MM.1S (cell line): ENCODE results near the gene DDHD1.

ENCODE experiments used
- DNase-seq: peaks from one replicate; pipeline ENCODE4 v3.0.0-alpha.2; 2015
- H2AFZ ChIP-seq: fragments of 300-600 bp; sonication (generic); 2 replicates; pipeline ENCODE4 v1.6.0; 2016; ENCODE audit warnings: antibody characterized with exemption, low read length
- H3F3A ChIP-seq: fragments of 300-600 bp; sonication (generic); 2 replicates; pipeline ENCODE4 v1.6.1; 2016; ENCODE audit warnings: mild to moderate bottlenecking, antibody characterized with exemption, low read length, moderate library complexity, mixed read lengths; ENCODE audit not compliant: insufficient read depth
- H3K27ac ChIP-seq: fragments of 300-600 bp; sonication (generic); 2 replicates; pipeline ENCODE4 v1.5.1; 2016; ENCODE audit warnings: mild to moderate bottlenecking, low read length
- H3K27me3 ChIP-seq: fragments of 300-600 bp; sonication (generic); replicated peaks from 2 replicates; pipeline ENCODE4 v1.6.0; 2016; ENCODE audit warnings: low read length; ENCODE audit not compliant: insufficient read depth
- H3K36me3 ChIP-seq: fragments of 300-600 bp; sonication (generic); replicated peaks from 2 replicates; pipeline ENCODE4 v1.6.1; 2016; ENCODE audit warnings: mild to moderate bottlenecking, low read length, mixed read lengths; ENCODE audit not compliant: insufficient read depth
- H3K4me1 ChIP-seq: fragments of 300-600 bp; sonication (generic); 2 replicates; pipeline ENCODE4 v1.6.1; 2016; ENCODE audit warnings: low read length, mixed read lengths
- H3K4me2 ChIP-seq: fragments of 300-600 bp; sonication (generic); 2 replicates; pipeline ENCODE4 v1.6.0; 2016; ENCODE audit warnings: low read depth, low read length
- H3K4me3 ChIP-seq: fragments of 300-600 bp; sonication (generic); 2 replicates; pipeline ENCODE4 v1.5.1; 2016; ENCODE audit warnings: low read length, mixed read lengths
- H3K79me2 ChIP-seq: fragments of 300-600 bp; sonication (generic); 2 replicates; pipeline ENCODE4 v1.6.1; 2016; ENCODE audit warnings: mixed run types, low read length, mixed read lengths
- H3K9ac ChIP-seq: fragments of 300-600 bp; sonication (generic); 2 replicates; pipeline ENCODE4 v1.6.1; 2016; ENCODE audit warnings: low read length, mixed read lengths
- H3K9me2 ChIP-seq: fragments of 300-600 bp; sonication (generic); replicated peaks from 2 replicates; pipeline ENCODE4 v1.6.1; 2016; ENCODE audit warnings: mild to moderate bottlenecking, low read length, mixed read lengths; ENCODE audit not compliant: insufficient read depth
- H3K9me3 ChIP-seq: fragments of 300-600 bp; sonication (generic); replicated peaks from 2 replicates; pipeline ENCODE4 v1.6.1; 2016; ENCODE audit warnings: mild to moderate bottlenecking, low read length, mixed read lengths; ENCODE audit not compliant: insufficient read depth
- H4K20me1 ChIP-seq: fragments of 300-600 bp; sonication (generic); 2 replicates; pipeline ENCODE4 v1.6.1; 2016; ENCODE audit warnings: mild to moderate bottlenecking, low read length, moderate library complexity, mixed read lengths; ENCODE audit not compliant: insufficient read depth
- EZH2 ChIP-seq: fragments of 300-600 bp; sonication (generic); optimal IDR thresholded peaks from 2 replicates; pipeline ENCODE3; 2017; ENCODE audit warnings: low read depth, mild to moderate bottlenecking, antibody characterized with exemption, low read length, mixed read lengths
- EZH2phosphoT487 ChIP-seq: fragments of 300-600 bp; sonication (generic); IDR thresholded peaks from 2 replicates; pipeline ENCODE4 v1.6.1; 2018; ENCODE audit warnings: antibody characterized with exemption, low read length
- TF ChIP-seq, protein P1 (sequence below): fragments of 300-600 bp; sonication (generic); IDR thresholded peaks from 2 replicates; pipeline ENCODE4 v1.5.1; 2016; ENCODE audit warnings: antibody characterized with exemption, low read length, mixed read lengths

DDHD1 gene

DNA sequence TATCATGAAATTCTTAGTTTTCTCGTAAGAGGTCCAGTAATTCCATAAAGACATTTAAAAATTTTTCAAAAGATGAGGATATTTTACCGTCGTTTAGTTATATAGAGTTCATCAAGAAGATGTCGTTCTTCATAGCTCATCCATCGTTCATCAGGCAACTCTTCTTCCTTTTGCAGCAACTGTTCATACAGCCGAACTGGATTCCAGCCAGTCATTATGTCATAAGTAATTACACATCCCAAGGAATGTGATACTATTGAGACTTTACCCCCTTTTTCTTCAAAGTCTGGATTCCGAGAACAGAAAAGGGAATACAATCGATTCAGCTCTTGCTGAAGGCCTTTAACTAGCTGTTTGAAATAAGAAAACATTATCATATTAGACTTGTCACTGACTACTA is 90.3 kb downstream of the DDHD1 start:
- DNase-seq = no peak
- no peaks in the 10 kb centered on the region for H3K79me2 ChIP-seq
- H2AFZ ChIP-seq = no peak overlapping the region
- no peaks in the 10 kb centered on the region for H3K9me2 ChIP-seq
- no peaks in the 10 kb centered on the region for H3F3A ChIP-seq
- H3K27ac ChIP-seq = no peak overlapping the region
- no peak overlapping the region for H3K4me3 ChIP-seq
- H4K20me1 ChIP-seq = no peaks in the 10 kb centered on the region
- no peak overlapping the region for H3K9ac ChIP-seq
- H3K27me3 ChIP-seq = no peaks in the 10 kb centered on the region
- no peaks in the 10 kb centered on the region for H3K4me1 ChIP-seq
- no peak for TF ChIP-seq EZH2
- TF ChIP-seq EZH2phosphoT487 = no peak
- TF ChIP-seq, protein P1, sequence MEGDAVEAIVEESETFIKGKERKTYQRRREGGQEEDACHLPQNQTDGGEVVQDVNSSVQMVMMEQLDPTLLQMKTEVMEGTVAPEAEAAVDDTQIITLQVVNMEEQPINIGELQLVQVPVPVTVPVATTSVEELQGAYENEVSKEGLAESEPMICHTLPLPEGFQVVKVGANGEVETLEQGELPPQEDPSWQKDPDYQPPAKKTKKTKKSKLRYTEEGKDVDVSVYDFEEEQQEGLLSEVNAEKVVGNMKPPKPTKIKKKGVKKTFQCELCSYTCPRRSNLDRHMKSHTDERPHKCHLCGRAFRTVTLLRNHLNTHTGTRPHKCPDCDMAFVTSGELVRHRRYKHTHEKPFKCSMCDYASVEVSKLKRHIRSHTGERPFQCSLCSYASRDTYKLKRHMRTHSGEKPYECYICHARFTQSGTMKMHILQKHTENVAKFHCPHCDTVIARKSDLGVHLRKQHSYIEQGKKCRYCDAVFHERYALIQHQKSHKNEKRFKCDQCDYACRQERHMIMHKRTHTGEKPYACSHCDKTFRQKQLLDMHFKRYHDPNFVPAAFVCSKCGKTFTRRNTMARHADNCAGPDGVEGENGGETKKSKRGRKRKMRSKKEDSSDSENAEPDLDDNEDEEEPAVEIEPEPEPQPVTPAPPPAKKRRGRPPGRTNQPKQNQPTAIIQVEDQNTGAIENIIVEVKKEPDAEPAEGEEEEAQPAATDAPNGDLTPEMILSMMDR = no peak
- H3K4me2 ChIP-seq = no peak overlapping the region
- H3K9me3 ChIP-seq = no peaks in the 10 kb centered on the region
- H3K36me3 ChIP-seq = no peaks in the 10 kb centered on the region

DNA sequence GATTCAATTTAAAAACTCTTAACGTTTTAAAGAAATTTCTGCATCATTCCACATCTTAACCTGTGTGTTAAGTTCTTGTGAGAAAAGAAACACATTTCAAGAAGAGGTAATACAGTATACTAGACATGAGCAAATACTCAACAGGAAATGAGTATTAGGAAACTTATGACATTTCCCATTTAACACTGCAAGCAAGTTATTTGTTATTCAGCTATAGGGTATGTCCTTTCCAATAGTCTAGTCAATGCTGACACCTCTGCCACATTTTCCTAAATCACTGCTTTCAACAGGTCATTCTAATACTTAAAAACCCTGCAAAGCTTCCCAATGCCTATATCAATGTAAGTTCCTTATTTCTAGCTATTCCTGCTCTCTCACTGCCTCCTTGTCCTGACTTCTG is 93.1 kb downstream of the DDHD1 start:
- TF ChIP-seq EZH2phosphoT487 = no peak
- TF ChIP-seq, protein P1 = no peak
- no peak for TF ChIP-seq EZH2
- no peak overlapping the region for H2AFZ ChIP-seq
- no peaks in the 10 kb centered on the region for H3F3A ChIP-seq
- no peaks in the 10 kb centered on the region for H3K79me2 ChIP-seq
- no peaks in the 10 kb centered on the region for H3K9me2 ChIP-seq
- no peaks in the 10 kb centered on the region for H3K4me1 ChIP-seq
- H3K36me3 ChIP-seq = no peaks in the 10 kb centered on the region
- no peak overlapping the region for H3K4me3 ChIP-seq
- H3K9ac ChIP-seq = no peak overlapping the region
- H4K20me1 ChIP-seq = no peaks in the 10 kb centered on the region
- no peak for DNase-seq
- H3K27me3 ChIP-seq = no peaks in the 10 kb centered on the region
- no peak overlapping the region for H3K27ac ChIP-seq
- no peak overlapping the region for H3K4me2 ChIP-seq
- H3K9me3 ChIP-seq = no peaks in the 10 kb centered on the region

DNA sequence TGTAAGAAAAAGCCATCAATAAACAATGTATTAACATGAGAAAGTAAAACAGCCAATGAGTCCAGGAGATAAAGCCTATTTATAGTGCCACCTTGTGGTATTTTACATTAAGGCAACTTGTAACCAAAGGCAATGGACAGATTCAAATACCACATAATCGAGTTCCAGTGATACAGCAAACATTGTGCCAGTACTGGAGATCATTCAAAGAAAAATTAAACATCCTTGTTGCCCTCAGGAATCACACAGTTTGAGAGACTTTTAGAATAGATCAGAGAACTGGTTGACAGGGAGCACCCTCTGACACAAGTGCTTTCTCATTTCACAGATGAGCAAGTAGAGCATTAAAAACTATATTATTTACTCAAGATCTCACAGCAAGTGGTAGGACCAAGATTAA is 98.1 kb downstream of the DDHD1 start:
- Histone ChIP-seq H3K4me1 (no peaks in the 10 kb centered on the region), H3K79me2 (no peaks in the 10 kb centered on the region), H3K4me3 (no peak overlapping the region), H3K9me2 (no peaks in the 10 kb centered on the region), H3K27me3 (no peaks in the 10 kb centered on the region), H3K9ac (no peak overlapping the region), H2AFZ (no peak overlapping the region), H3K36me3 (no peaks in the 10 kb centered on the region), H3K4me2 (no peak overlapping the region), H3F3A (no peaks in the 10 kb centered on the region), H4K20me1 (no peaks in the 10 kb centered on the region), H3K27ac (no peak overlapping the region), H3K9me3 (no peaks in the 10 kb centered on the region)
- DNase-seq = peak; percentile 18
- TF ChIP-seq EZH2phosphoT487 (no peak), EZH2 (no peak)
- TF ChIP-seq, protein P1 = peak; percentile 53
